H9 (cell line): ENCODE measurements around the gene PIP4K2B. TPM values are rescaled to one million over a fixed set of nuclear protein-coding genes. Genes with fewer than 3 reads are reported as not detected.
"Not testable (repeated sequence)": the region's sequence is repeated elsewhere in the genome, so short reads cannot be mapped to it uniquely, and the experiment has no call there.

ENCODE experiments used
- DNase-seq: peaks from one replicate; pipeline ENCODE4 v3.0.0-alpha.2; 2017
- H2AFZ ChIP-seq: one replicate; pipeline ENCODE4 v1.6.1; 2013; ENCODE audit warnings: mild to moderate bottlenecking, low read length, control low read depth, moderate library complexity
- H2AK5ac ChIP-seq: 2 replicates; pipeline ENCODE4 v1.6.1; 2013; ENCODE audit warnings: low read length, control low read depth, mixed read lengths; ENCODE audit not compliant: insufficient read length
- H2BK120ac ChIP-seq: one replicate; pipeline ENCODE4 v1.6.1; 2013; ENCODE audit warnings: low read depth, mild to moderate bottlenecking, low read length, control low read depth, inconsistent platforms; ENCODE audit not compliant: poor library complexity, severe bottlenecking
- H2BK12ac ChIP-seq: 2 replicates; pipeline ENCODE4 v1.6.1; 2013; ENCODE audit warnings: low read length, control low read depth, mixed read lengths, low read depth; ENCODE audit not compliant: insufficient read length
- H2BK15ac ChIP-seq: 2 replicates; pipeline ENCODE4 v1.6.1; 2013; ENCODE audit warnings: low read depth, low read length, control low read depth
- H2BK20ac ChIP-seq: one replicate; pipeline ENCODE4 v1.6.1; 2013; ENCODE audit warnings: low read depth, mild to moderate bottlenecking, low read length, control low read depth, inconsistent platforms; ENCODE audit not compliant: poor library complexity, severe bottlenecking
- H2BK5ac ChIP-seq: 2 replicates; pipeline ENCODE4 v1.6.1; 2013; ENCODE audit warnings: low read length, control low read depth, mixed read lengths; ENCODE audit not compliant: insufficient read length
- H3K14ac ChIP-seq: 2 replicates; pipeline ENCODE4 v1.6.1; 2013; ENCODE audit warnings: low read length, control low read depth; ENCODE audit not compliant: insufficient read depth
- H3K18ac ChIP-seq: 2 replicates; pipeline ENCODE4 v1.6.1; 2013; ENCODE audit warnings: low read depth, mild to moderate bottlenecking, mixed read lengths, low read length, control low read depth; ENCODE audit not compliant: insufficient read length
- H3K23ac ChIP-seq: 2 replicates; pipeline ENCODE4 v1.6.1; 2013; ENCODE audit warnings: low read length, control low read depth, mixed read lengths, low read depth; ENCODE audit not compliant: insufficient read length
- H3K23me2 ChIP-seq: 2 replicates; pipeline ENCODE4 v1.6.1; 2013; ENCODE audit warnings: low read depth, mild to moderate bottlenecking, mixed read lengths, low read length, control low read depth; ENCODE audit not compliant: insufficient read length, poor library complexity, severe bottlenecking
- H3K27ac ChIP-seq: 2 replicates; pipeline ENCODE4 v1.5.1; 2013; ENCODE audit warnings: low read length, control low read depth, mixed read lengths, low read depth; ENCODE audit not compliant: insufficient read length
- H3K27me3 ChIP-seq: 2 replicates; pipeline ENCODE4 v1.6.1; 2013; ENCODE audit warnings: low read length, control low read depth, inconsistent platforms; ENCODE audit not compliant: insufficient read depth
- H3K4ac ChIP-seq: 2 replicates; pipeline ENCODE4 v1.6.1; 2013; ENCODE audit warnings: low read depth, mild to moderate bottlenecking, control low read depth, inconsistent platforms, low read length, moderate library complexity
- H3K4me1 ChIP-seq: 2 replicates; pipeline ENCODE4 v1.6.1; 2013; ENCODE audit warnings: low read length, control low read depth, inconsistent platforms; ENCODE audit not compliant: insufficient read depth
- H3K4me2 ChIP-seq: 2 replicates; pipeline ENCODE4 v1.6.1; 2013; ENCODE audit warnings: low read length, control low read depth, mixed read lengths; ENCODE audit not compliant: insufficient read length, insufficient read depth
- H3K56ac ChIP-seq: 2 replicates; pipeline ENCODE4 v1.6.1; 2013; ENCODE audit warnings: low read depth, mild to moderate bottlenecking, mixed read lengths, low read length, control low read depth; ENCODE audit not compliant: insufficient read length
- H3K79me1 ChIP-seq: 2 replicates; pipeline ENCODE4 v1.6.1; 2013; ENCODE audit warnings: low read depth, mild to moderate bottlenecking, moderate library complexity, low read length, control low read depth, inconsistent platforms; ENCODE audit not compliant: insufficient read depth, poor library complexity, severe bottlenecking
- H3K79me2 ChIP-seq: 2 replicates; pipeline ENCODE4 v1.6.1; 2013; ENCODE audit warnings: low read length, control low read depth, inconsistent platforms; ENCODE audit not compliant: insufficient read depth
- H3K9ac ChIP-seq: 2 replicates; pipeline ENCODE4 v1.6.1; 2013; ENCODE audit warnings: low read length, control low read depth, mixed read lengths; ENCODE audit not compliant: insufficient read length; ENCODE audit errors: extremely low read depth
- H3K9me3 ChIP-seq: one replicate; pipeline ENCODE4 v1.6.1; 2013; ENCODE audit warnings: low read depth, low read length, inconsistent platforms; ENCODE audit not compliant: control insufficient read depth
- H3T11ph ChIP-seq: one replicate; pipeline ENCODE4 v1.6.1; 2013; ENCODE audit warnings: mild to moderate bottlenecking, low read length, control low read depth, inconsistent platforms
- H4K20me1 ChIP-seq: one replicate; pipeline ENCODE4 v1.6.1; 2013; ENCODE audit not compliant: control insufficient read depth, insufficient read length, insufficient read depth
- H4K5ac ChIP-seq: 2 replicates; pipeline ENCODE4 v1.6.1; 2013; ENCODE audit warnings: low read depth, mild to moderate bottlenecking, mixed read lengths, low read length, control low read depth; ENCODE audit not compliant: insufficient read length
- H4K8ac ChIP-seq: replicated peaks from 2 replicates; pipeline ENCODE4 v1.6.1; 2013; ENCODE audit warnings: low read length, control low read depth, mixed read lengths, low read depth; ENCODE audit not compliant: insufficient read length
- H4K91ac ChIP-seq: 2 replicates; pipeline ENCODE4 v1.6.1; 2013; ENCODE audit warnings: low read depth, mild to moderate bottlenecking, moderate library complexity, mixed read lengths, low read length, control low read depth; ENCODE audit not compliant: insufficient read length
- H3K27ac Mint-ChIP-seq, 3 experiments: 2 replicates in 2 of 3; 3 replicates in 1 of 3; pipeline ENCODE4 v1.8.0; 2020 to 2021; ENCODE audit warnings: mixed read lengths in 3 of 3, mild to moderate bottlenecking in 1 of 3, moderate library complexity in 1 of 3
- H3K27me3 Mint-ChIP-seq: 2 replicates; pipeline ENCODE4 v1.8.0; 2021; ENCODE audit warnings: low read depth, mild to moderate bottlenecking, moderate library complexity, mixed read lengths
- H3K36me3 Mint-ChIP-seq, 3 experiments: 2 replicates in 2 of 3; 3 replicates in 1 of 3; pipeline ENCODE4 v1.8.0; 2020 to 2021; ENCODE audit warnings: low read depth in 3 of 3, mixed read lengths in 3 of 3; ENCODE audit not compliant: insufficient read depth in 1 of 3
- H3K4me1 Mint-ChIP-seq, 2 experiments: 2 replicates each; pipeline ENCODE4 v1.8.0; 2020; ENCODE audit warnings: mixed read lengths in 2 of 2
- H3K4me3 Mint-ChIP-seq, 2 experiments: 2 replicates in 1 of 2; 3 replicates in 1 of 2; pipeline ENCODE4 v1.8.0; 2020 to 2021; ENCODE audit warnings: mild to moderate bottlenecking in 2 of 2, mixed read lengths in 2 of 2, moderate library complexity in 1 of 2
- H3K9me3 Mint-ChIP-seq, 2 experiments: 2 replicates in 1 of 2; 3 replicates in 1 of 2; pipeline ENCODE4 v1.8.0; 2020; ENCODE audit warnings: mild to moderate bottlenecking in 2 of 2, mixed read lengths in 2 of 2, moderate library complexity in 1 of 2
- WGBS: extraction: QIAGEN DNeasy Blood & Tissue Kit; methylation state at CpG from one replicate; pipeline ENCODE4 v1.1.7; 2013; ENCODE audit warnings: missing lambda C conversion rate, low lambda C conversion rate, mixed read lengths; ENCODE audit not compliant: insufficient read length; ENCODE audit errors: extremely low coverage; 5-methylcytosine and 5-hydroxymethylcytosine counted together
- total RNA-seq: library from RNA; stranded (reverse); gene quantifications from 2 replicates; pipeline ENCODE4 v1.2.1, GENCODE V29; 2021
- TF ChIP-seq, protein P1 (sequence below): fragments of 200-600 bp; sonication (generic); conservative IDR thresholded peaks from 3 replicates; pipeline ENCODE4 v1.8.0; 2021; ENCODE audit warnings: antibody characterized with exemption, mild to moderate bottlenecking

PIP4K2B gene
- total RNA-seq, 1 experiment from 2014 or later: 61.9 TPM

DNA sequence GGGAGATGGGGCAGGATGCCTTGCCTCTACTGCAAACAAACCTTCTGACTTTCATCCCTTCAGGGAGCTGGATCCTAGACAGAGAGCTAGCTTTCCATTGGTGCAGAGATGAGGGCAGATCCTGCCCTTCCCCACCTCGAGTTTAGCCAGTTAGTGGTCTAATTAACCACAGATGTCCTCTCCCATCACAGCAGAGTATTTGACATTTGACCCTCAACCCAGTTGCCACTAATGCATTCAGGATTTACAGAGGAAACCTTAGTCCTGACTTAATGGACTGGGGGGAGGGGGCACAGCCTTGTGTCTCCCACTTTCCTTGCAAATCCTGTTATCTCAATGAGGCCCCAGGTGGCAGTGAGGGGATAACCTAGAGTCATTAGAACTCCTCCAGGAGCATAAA, 10.2 kb downstream of the PIP4K2B start:
- Histone ChIP-seq H3K23me2 (no peaks in the 10 kb centered on the region), H4K20me1 (no peaks in the 10 kb centered on the region), H3K79me1 (peaks cover 3% of the 10 kb centered on the region), H3K27me3 (no peaks in the 10 kb centered on the region), H3K18ac (no peak overlapping the region), H3K4me2 (no peak overlapping the region), H3K9ac (no peak overlapping the region), H3K23ac (no peak overlapping the region), H3K4ac (no peak overlapping the region), H3K27ac (no peak overlapping the region), H2BK20ac (no peak overlapping the region), H4K8ac (no peak overlapping the region), H2BK5ac (no peak overlapping the region), H2BK120ac (no peak overlapping the region), H3T11ph (no peak overlapping the region), H3K14ac (no peak overlapping the region), H2AK5ac (no peak overlapping the region), H2BK15ac (no peak overlapping the region), H3K56ac (no peak overlapping the region), H4K5ac (no peak overlapping the region), H2BK12ac (no peak overlapping the region), H3K79me2 (no peaks in the 10 kb centered on the region), H3K4me1 (no peaks in the 10 kb centered on the region), H2AFZ (no peak overlapping the region), H4K91ac (no peak overlapping the region), H3K9me3 (no peaks in the 10 kb centered on the region)
- H3K4me3 Mint-ChIP-seq: peak overlapping the region in 1 of 2 experiments; percentile 16; a peak in 2 of 5 replicates
- no CpG with 5 or more reads among the region's 1 CpG for WGBS
- H3K9me3 Mint-ChIP-seq: no peaks in the 10 kb centered on the region
- H3K36me3 Mint-ChIP-seq: peaks cover 17 to 44% (median 36%) of the 10 kb centered on the region in 3 experiments; a peak in 6 of 7 replicates
- peaks cover 12 to 19% of the 10 kb centered on the region in 2 experiments for H3K4me1 Mint-ChIP-seq
- no peak for DNase-seq
- TF ChIP-seq, protein P1, sequence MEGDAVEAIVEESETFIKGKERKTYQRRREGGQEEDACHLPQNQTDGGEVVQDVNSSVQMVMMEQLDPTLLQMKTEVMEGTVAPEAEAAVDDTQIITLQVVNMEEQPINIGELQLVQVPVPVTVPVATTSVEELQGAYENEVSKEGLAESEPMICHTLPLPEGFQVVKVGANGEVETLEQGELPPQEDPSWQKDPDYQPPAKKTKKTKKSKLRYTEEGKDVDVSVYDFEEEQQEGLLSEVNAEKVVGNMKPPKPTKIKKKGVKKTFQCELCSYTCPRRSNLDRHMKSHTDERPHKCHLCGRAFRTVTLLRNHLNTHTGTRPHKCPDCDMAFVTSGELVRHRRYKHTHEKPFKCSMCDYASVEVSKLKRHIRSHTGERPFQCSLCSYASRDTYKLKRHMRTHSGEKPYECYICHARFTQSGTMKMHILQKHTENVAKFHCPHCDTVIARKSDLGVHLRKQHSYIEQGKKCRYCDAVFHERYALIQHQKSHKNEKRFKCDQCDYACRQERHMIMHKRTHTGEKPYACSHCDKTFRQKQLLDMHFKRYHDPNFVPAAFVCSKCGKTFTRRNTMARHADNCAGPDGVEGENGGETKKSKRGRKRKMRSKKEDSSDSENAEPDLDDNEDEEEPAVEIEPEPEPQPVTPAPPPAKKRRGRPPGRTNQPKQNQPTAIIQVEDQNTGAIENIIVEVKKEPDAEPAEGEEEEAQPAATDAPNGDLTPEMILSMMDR: no peak
- no peaks in the 10 kb centered on the region; the same call in 1 of the 2 replicates for H3K27me3 Mint-ChIP-seq
- H3K27ac Mint-ChIP-seq: peak overlapping the region in 2 of 3 experiments; percentile 67 to 95; a peak in 3 of 7 replicates

DNA sequence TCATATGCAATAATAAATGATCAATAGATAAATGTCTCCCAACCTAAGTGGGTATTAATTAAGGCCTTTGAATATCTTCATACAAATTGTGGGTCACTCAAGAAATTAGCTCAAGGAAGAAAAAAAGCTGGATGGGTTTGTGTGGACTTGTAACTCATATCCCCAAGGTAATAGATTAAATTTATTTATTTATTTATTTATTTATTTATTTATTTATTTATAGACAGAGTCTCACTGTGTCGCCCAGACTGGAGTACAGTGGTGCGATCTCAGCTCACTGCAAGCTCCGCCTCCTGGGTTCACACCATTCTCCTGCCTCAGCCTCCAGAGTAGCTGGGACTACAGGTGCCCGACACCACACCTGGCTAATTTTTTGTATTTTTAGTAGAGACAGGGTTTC, 11.4 kb downstream of the PIP4K2B start:
- H3K27ac Mint-ChIP-seq, H3K27ac ChIP-seq, H4K91ac ChIP-seq, H2BK20ac ChIP-seq, H3K56ac ChIP-seq, H2AK5ac ChIP-seq, H3K27me3 Mint-ChIP-seq, H3K18ac ChIP-seq, H3K9me3 ChIP-seq, H3K14ac ChIP-seq, H2AFZ ChIP-seq, DNase-seq, H3K4me3 Mint-ChIP-seq, H3K23ac ChIP-seq, H3T11ph ChIP-seq, H3K79me1 ChIP-seq, H2BK120ac ChIP-seq, H2BK5ac ChIP-seq, H3K9me3 Mint-ChIP-seq, H3K23me2 ChIP-seq, H4K5ac ChIP-seq, H3K27me3 ChIP-seq, H3K4me1 ChIP-seq, H2BK12ac ChIP-seq, H3K4me2 ChIP-seq, H3K79me2 ChIP-seq, H2BK15ac ChIP-seq, H4K8ac ChIP-seq, H3K4ac ChIP-seq, H3K9ac ChIP-seq, H4K20me1 ChIP-seq: not testable (repeated sequence)
- no CpG with 5 or more reads among the region's 4 CpGs for WGBS
- Mint-ChIP-seq H3K36me3 (peaks cover 13 to 49% (median 40%) of the 10 kb centered on the region in 3 experiments; a peak in 6 of 7 replicates), H3K4me1 (peaks cover 12 to 19% of the 10 kb centered on the region in 2 experiments)
